ENCODE data around the gene ACOT7.

DNA sequence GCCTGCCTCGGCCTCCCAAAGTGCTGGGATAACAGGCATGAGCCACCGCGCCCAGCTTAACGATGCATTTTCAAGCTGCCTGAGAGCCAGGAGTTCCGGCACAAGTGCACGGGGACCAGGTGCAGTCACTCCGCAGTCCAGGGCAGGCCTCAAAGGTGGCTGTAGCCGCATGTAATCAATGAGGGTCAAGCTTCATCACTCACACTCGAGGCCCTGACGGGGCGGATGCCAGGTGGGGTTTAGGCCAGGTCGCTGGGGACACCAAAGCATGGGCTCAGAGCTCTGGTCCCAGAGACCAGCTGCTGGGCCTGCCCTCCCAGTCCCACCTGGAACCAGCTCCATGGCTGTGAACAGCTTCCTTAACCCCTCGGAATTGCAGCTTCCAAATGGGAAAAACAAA is 106.5 kb downstream of the ACOT7 start:
- TF ChIP-seq CTCF (IDR thresholded peaks at IDR 0.05) (no peak), TCF7L2 (IDR thresholded peaks at IDR 0.05; ENCODE audit: low read depth, low read length) (no peak), POLR2AphosphoS5 (IDR thresholded peaks at IDR 0.05; ENCODE audit: low read depth, low read length) (no peak)

All from Panc1 (cell line).